WTC11 (cell line): Measurements from ENCODE around the gene CFAP53. TPM values are rescaled to one million over a fixed set of nuclear protein-coding genes. Genes with fewer than 3 reads are reported as not detected.

Experiments
- ATAC-seq: fragments of 200-7000 bp; cut with Tn5 transposase; 2 replicates; pipeline ENCODE4 v1.10.0; 2021; ENCODE audit warnings: mild to moderate bottlenecking, moderate library complexity
- CTCF ChIA-PET: fragments of 300-600 bp; sonication (Branson Sonifier 250); formaldehyde crosslinking; loops from one replicate; lab custom pipeline; 2021; ENCODE audit warnings: antibody characterized with exemption; lab: Charles Lee
- POLR2A ChIA-PET: fragments of 350-600 bp; sonication (Branson Sonifier 250); formaldehyde crosslinking; loops from one replicate; lab custom pipeline; 2021; ENCODE audit warnings: antibody characterized with exemption; lab: Charles Lee
- DNase-seq: peaks from one replicate; pipeline ENCODE4 v3.0.0; 2021; ENCODE audit warnings: low spot score
- H3K27ac Mint-ChIP-seq: 2 replicates; pipeline ENCODE4 v1.8.0; 2021; ENCODE audit warnings: mixed read lengths
- H3K27me3 Mint-ChIP-seq: 2 replicates; pipeline ENCODE4 v1.8.0; 2021; ENCODE audit warnings: low read depth, mild to moderate bottlenecking, moderate library complexity, mixed read lengths
- H3K36me3 Mint-ChIP-seq: 2 replicates; pipeline ENCODE4 v1.8.0; 2021; ENCODE audit warnings: mixed read lengths
- H3K4me1 Mint-ChIP-seq: 2 replicates; pipeline ENCODE4 v1.8.0; 2022; ENCODE audit warnings: mixed read lengths
- H3K4me3 Mint-ChIP-seq: 2 replicates; pipeline ENCODE4 v1.8.0; 2021; ENCODE audit warnings: mild to moderate bottlenecking, moderate library complexity, mixed read lengths
- H3K9me3 Mint-ChIP-seq: 2 replicates; pipeline ENCODE4 v1.8.0; 2021; ENCODE audit warnings: mixed read lengths
- ATF1 ChIP-seq: sonication (generic); formaldehyde crosslinking; IDR thresholded peaks from 2 replicates; pipeline ENCODE4 v1.8.1; 2023; ENCODE audit warnings: mild to moderate bottlenecking, moderate library complexity, missing genetic modification reagents
- CREB1 ChIP-seq: sonication (generic); formaldehyde crosslinking; IDR thresholded peaks from 2 replicates; pipeline ENCODE4 v1.8.0; 2023; ENCODE audit warnings: mild to moderate bottlenecking, missing genetic modification reagents
- FOXK1 ChIP-seq: sonication (generic); formaldehyde crosslinking; IDR thresholded peaks from 2 replicates; pipeline ENCODE4 v1.8.0; 2022; ENCODE audit warnings: mild to moderate bottlenecking, moderate library complexity, missing genetic modification reagents
- IRF2 ChIP-seq: sonication (generic); formaldehyde crosslinking; IDR thresholded peaks from 2 replicates; pipeline ENCODE4 v1.8.0; 2022; ENCODE audit warnings: low read depth, missing genetic modification reagents, borderline replicate concordance
- NR2C2 ChIP-seq: sonication (generic); formaldehyde crosslinking; IDR thresholded peaks from 2 replicates; pipeline ENCODE4 v1.8.0; 2022; ENCODE audit warnings: mild to moderate bottlenecking, missing genetic modification reagents
- RELA ChIP-seq: sonication (generic); formaldehyde crosslinking; IDR thresholded peaks from 2 replicates; pipeline ENCODE4 v1.8.1; 2022; ENCODE audit warnings: missing genetic modification reagents, mild to moderate bottlenecking, borderline replicate concordance
- SMAD3 ChIP-seq: sonication (generic); formaldehyde crosslinking; IDR thresholded peaks from 2 replicates; pipeline ENCODE4 v1.8.0; 2022; ENCODE audit warnings: missing genetic modification reagents, mild to moderate bottlenecking, borderline replicate concordance
- ZBTB21 ChIP-seq: sonication (generic); formaldehyde crosslinking; IDR thresholded peaks from 2 replicates; pipeline ENCODE4 v1.8.1; 2023; ENCODE audit warnings: mild to moderate bottlenecking, missing genetic modification reagents, borderline replicate concordance
- ZNF396 ChIP-seq: fragments of 250-450 bp; sonication (Bioruptor Pico); IDR thresholded peaks from 2 replicates; pipeline ENCODE4 v1.8.0; 2021; ENCODE audit warnings: mild to moderate bottlenecking, moderate library complexity, borderline replicate concordance
- total RNA-seq: library from RNA; stranded (reverse); gene quantifications from 3 replicates; pipeline ENCODE4 v1.2.3, GENCODE V29; 2021
- TF ChIP-seq, protein P1 (sequence below): fragments of 250-450 bp; sonication (Bioruptor Pico); IDR thresholded peaks from 2 replicates; pipeline ENCODE4 v1.9.0; 2021; ENCODE audit warnings: mild to moderate bottlenecking, borderline replicate concordance
- TF ChIP-seq, protein P2 (sequence below): sonication (generic); formaldehyde crosslinking; IDR thresholded peaks from 2 replicates; pipeline ENCODE4 v1.8.1; 2023; ENCODE audit warnings: mild to moderate bottlenecking, missing genetic modification reagents, moderate library complexity
- TF ChIP-seq, protein P3 (sequence below): sonication (generic); formaldehyde crosslinking; IDR thresholded peaks from 2 replicates; pipeline ENCODE4 v1.8.1; 2022; ENCODE audit warnings: low read depth, missing genetic modification reagents, borderline replicate concordance
- TF ChIP-seq, protein P4 (sequence below): sonication (generic); formaldehyde crosslinking; IDR thresholded peaks from 2 replicates; pipeline ENCODE4 v1.8.0; 2023; ENCODE audit warnings: missing genetic modification reagents
- TF ChIP-seq, protein P5 (sequence below): sonication (generic); formaldehyde crosslinking; IDR thresholded peaks from 2 replicates; pipeline ENCODE4 v1.8.0; 2022; ENCODE audit warnings: missing genetic modification reagents

CFAP53 gene
- total RNA-seq, 1 experiment from 2014 or later: 0.26 TPM

DNA sequence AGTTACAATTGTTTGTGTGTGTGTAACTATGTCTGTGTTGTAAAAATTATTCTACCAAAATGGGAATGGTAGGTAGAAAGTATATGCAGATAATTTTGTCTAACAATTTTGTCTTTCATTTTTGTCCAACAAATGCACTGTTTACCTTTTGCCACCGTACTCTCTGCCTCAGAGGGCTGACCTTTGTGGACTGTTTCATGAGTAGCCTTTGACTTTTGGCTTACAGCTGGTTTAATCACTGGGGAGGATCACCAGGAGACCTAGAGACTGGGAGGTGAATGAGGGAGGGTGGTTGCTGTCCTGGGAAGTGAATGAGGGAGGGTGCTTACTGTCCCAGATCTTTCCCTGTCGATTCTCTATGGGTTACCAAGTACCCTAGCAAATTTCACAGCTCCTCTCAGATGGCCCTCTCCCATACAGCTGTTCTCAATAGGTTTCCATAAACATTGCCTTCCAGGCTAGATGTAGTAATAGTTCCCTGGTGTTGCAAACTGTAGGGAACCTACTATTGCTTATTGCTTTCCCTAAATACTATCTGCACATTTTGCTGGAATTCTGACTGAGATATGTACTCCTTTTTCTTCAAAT, 47.7 kb upstream of the CFAP53 start:
- CTCF ChIA-PET: interaction anchor here (1.8 kb wide), 1 partner anchor 43 kb away, joined by 4 read pairs; no protein-coding TSS in a partner anchor
- Mint-ChIP-seq H3K9me3 (no peaks in the 10 kb centered on the region), H3K27ac (no peak overlapping the region), H3K4me3 (no peak overlapping the region), H3K4me1 (no peaks in the 10 kb centered on the region), H3K27me3 (peaks cover 41% of the 10 kb centered on the region), H3K36me3 (no peaks in the 10 kb centered on the region)
- TF ChIP-seq, protein P1, sequence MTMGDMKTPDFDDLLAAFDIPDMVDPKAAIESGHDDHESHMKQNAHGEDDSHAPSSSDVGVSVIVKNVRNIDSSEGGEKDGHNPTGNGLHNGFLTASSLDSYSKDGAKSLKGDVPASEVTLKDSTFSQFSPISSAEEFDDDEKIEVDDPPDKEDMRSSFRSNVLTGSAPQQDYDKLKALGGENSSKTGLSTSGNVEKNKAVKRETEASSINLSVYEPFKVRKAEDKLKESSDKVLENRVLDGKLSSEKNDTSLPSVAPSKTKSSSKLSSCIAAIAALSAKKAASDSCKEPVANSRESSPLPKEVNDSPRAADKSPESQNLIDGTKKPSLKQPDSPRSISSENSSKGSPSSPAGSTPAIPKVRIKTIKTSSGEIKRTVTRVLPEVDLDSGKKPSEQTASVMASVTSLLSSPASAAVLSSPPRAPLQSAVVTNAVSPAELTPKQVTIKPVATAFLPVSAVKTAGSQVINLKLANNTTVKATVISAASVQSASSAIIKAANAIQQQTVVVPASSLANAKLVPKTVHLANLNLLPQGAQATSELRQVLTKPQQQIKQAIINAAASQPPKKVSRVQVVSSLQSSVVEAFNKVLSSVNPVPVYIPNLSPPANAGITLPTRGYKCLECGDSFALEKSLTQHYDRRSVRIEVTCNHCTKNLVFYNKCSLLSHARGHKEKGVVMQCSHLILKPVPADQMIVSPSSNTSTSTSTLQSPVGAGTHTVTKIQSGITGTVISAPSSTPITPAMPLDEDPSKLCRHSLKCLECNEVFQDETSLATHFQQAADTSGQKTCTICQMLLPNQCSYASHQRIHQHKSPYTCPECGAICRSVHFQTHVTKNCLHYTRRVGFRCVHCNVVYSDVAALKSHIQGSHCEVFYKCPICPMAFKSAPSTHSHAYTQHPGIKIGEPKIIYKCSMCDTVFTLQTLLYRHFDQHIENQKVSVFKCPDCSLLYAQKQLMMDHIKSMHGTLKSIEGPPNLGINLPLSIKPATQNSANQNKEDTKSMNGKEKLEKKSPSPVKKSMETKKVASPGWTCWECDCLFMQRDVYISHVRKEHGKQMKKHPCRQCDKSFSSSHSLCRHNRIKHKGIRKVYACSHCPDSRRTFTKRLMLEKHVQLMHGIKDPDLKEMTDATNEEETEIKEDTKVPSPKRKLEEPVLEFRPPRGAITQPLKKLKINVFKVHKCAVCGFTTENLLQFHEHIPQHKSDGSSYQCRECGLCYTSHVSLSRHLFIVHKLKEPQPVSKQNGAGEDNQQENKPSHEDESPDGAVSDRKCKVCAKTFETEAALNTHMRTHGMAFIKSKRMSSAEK (CRISPR knock-in tag): no peak
- no peak for TF ChIP-seq IRF2 (CRISPR knock-in tag)
- no peak for TF ChIP-seq SMAD3 (CRISPR knock-in tag)
- no peak for TF ChIP-seq CREB1 (CRISPR knock-in tag)
- TF ChIP-seq, protein P2, sequence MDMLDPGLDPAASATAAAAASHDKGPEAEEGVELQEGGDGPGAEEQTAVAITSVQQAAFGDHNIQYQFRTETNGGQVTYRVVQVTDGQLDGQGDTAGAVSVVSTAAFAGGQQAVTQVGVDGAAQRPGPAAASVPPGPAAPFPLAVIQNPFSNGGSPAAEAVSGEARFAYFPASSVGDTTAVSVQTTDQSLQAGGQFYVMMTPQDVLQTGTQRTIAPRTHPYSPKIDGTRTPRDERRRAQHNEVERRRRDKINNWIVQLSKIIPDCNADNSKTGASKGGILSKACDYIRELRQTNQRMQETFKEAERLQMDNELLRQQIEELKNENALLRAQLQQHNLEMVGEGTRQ (CRISPR knock-in tag): no peak
- no peak for TF ChIP-seq FOXK1 (CRISPR knock-in tag)
- TF ChIP-seq RELA (CRISPR knock-in tag): no peak
- TF ChIP-seq, protein P3, sequence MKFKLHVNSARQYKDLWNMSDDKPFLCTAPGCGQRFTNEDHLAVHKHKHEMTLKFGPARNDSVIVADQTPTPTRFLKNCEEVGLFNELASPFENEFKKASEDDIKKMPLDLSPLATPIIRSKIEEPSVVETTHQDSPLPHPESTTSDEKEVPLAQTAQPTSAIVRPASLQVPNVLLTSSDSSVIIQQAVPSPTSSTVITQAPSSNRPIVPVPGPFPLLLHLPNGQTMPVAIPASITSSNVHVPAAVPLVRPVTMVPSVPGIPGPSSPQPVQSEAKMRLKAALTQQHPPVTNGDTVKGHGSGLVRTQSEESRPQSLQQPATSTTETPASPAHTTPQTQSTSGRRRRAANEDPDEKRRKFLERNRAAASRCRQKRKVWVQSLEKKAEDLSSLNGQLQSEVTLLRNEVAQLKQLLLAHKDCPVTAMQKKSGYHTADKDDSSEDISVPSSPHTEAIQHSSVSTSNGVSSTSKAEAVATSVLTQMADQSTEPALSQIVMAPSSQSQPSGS (CRISPR knock-in tag): no peak
- no peak for TF ChIP-seq ZNF396 (CRISPR knock-in tag)
- TF ChIP-seq, protein P4, sequence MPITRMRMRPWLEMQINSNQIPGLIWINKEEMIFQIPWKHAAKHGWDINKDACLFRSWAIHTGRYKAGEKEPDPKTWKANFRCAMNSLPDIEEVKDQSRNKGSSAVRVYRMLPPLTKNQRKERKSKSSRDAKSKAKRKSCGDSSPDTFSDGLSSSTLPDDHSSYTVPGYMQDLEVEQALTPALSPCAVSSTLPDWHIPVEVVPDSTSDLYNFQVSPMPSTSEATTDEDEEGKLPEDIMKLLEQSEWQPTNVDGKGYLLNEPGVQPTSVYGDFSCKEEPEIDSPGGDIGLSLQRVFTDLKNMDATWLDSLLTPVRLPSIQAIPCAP (CRISPR knock-in tag): no peak
- TF ChIP-seq ZBTB21 (CRISPR knock-in tag): no peak
- TF ChIP-seq, protein P5, sequence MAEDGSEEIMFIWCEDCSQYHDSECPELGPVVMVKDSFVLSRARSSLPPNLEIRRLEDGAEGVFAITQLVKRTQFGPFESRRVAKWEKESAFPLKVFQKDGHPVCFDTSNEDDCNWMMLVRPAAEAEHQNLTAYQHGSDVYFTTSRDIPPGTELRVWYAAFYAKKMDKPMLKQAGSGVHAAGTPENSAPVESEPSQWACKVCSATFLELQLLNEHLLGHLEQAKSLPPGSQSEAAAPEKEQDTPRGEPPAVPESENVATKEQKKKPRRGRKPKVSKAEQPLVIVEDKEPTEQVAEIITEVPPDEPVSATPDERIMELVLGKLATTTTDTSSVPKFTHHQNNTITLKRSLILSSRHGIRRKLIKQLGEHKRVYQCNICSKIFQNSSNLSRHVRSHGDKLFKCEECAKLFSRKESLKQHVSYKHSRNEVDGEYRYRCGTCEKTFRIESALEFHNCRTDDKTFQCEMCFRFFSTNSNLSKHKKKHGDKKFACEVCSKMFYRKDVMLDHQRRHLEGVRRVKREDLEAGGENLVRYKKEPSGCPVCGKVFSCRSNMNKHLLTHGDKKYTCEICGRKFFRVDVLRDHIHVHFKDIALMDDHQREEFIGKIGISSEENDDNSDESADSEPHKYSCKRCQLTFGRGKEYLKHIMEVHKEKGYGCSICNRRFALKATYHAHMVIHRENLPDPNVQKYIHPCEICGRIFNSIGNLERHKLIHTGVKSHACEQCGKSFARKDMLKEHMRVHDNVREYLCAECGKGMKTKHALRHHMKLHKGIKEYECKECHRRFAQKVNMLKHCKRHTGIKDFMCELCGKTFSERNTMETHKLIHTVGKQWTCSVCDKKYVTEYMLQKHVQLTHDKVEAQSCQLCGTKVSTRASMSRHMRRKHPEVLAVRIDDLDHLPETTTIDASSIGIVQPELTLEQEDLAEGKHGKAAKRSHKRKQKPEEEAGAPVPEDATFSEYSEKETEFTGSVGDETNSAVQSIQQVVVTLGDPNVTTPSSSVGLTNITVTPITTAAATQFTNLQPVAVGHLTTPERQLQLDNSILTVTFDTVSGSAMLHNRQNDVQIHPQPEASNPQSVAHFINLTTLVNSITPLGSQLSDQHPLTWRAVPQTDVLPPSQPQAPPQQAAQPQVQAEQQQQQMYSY (CRISPR knock-in tag): no peak
- TF ChIP-seq NR2C2 (CRISPR knock-in tag): no peak
- TF ChIP-seq ATF1 (CRISPR knock-in tag): no peak
- POLR2A ChIA-PET: no interaction called here
- no peak for ATAC-seq
- no peak for DNase-seq
